K562 (cell line): ENCODE results near the gene SLC35E1. TPM values are rescaled to one million over a fixed set of nuclear protein-coding genes. Genes with fewer than 3 reads are reported as not detected.

Source experiments
- CEBPB ChIP-seq: fragments of 450-650 bp; IDR thresholded peaks from 2 replicates; pipeline ENCODE4 v1.6.1; 2016; ENCODE audit warnings: missing genetic modification characterization, missing compliant biosample characterization
- RFX7 ChIP-seq: fragments of 250-450 bp; sonication (Bioruptor Pico); IDR thresholded peaks from 2 replicates; pipeline ENCODE4 v1.5.1; 2021; ENCODE audit warnings: mild to moderate bottlenecking
- SIRT6 ChIP-seq: IDR thresholded peaks from one replicate; pipeline ENCODE4 v1.6.1; 2012; ENCODE audit warnings: low read depth, mild to moderate bottlenecking, control low read depth, inconsistent platforms, low read length, moderate library complexity
- SRSF3 ChIP-seq: fragments of 200-400 bp; formaldehyde crosslinking; IDR thresholded peaks from 2 replicates; pipeline ENCODE4 v1.6.1; 2016; ENCODE audit warnings: mild to moderate bottlenecking, low read length, moderate library complexity; ENCODE audit not compliant: insufficient read depth
- ZNF347 ChIP-seq: fragments of 450-650 bp; formaldehyde crosslinking; IDR thresholded peaks from 2 replicates; pipeline ENCODE4 v1.4.0; 2020; ENCODE audit warnings: low read depth, mild to moderate bottlenecking, moderate library complexity
- polyA plus RNA-seq, 8 experiments: library from polyadenylated mRNA; depleted of rRNA in 4 of 8; stranded (reverse) in 5 of 8; unstranded in 3 of 8; fragments of >200 nt; fragmentation: Nextera tagmentation in 2 of 8; fragmentation: Illumina TruSeq in 1 of 8; extraction: Ambion mirVana in 2 of 8; extraction: Trizol in 1 of 8; gene quantifications; 2 replicates each; pipeline versions ENCODE4 v1.2.1 to v1.2.3, GENCODE V29; 2011 to 2014; ENCODE audit warnings: inconsistent platforms in 1 of 8, missing spikeins in 1 of 8
- total RNA-seq, 7 experiments: library from RNA; depleted of rRNA in 6 of 7; stranded (reverse); fragments of >200 nt in 6 of 7; fragmentation: Illumina TruSeq in 2 of 7; extraction: Trizol in 2 of 7; gene quantifications; 2 replicates each; pipeline versions ENCODE4 v1.2.1 to v1.2.3, GENCODE V29; 2011 to 2021; ENCODE audit warnings: low replicate concordance in 1 of 7
- TF ChIP-seq, protein P1 (sequence below), 2 experiments: IDR thresholded peaks in 1 of 2; conservative IDR thresholded peaks in 1 of 2; 2 replicates each; pipeline ENCODE4 v1.6.1; 2016; ENCODE audit warnings: low read depth in 2 of 2, mild to moderate bottlenecking in 1 of 2, missing compliant biosample characterization in 1 of 2, missing genetic modification characterization in 1 of 2, moderate library complexity in 1 of 2
- TF ChIP-seq, protein P2 (sequence below): sonication (generic); formaldehyde crosslinking; IDR thresholded peaks from 2 replicates; pipeline ENCODE4 v1.8.0; 2022; ENCODE audit warnings: mild to moderate bottlenecking, missing genetic modification reagents, borderline replicate concordance

Gene SLC35E1
- total and polyA plus RNA-seq, 9 of the 15 experiments (the other 6 are each of a cell fraction or from before 2014, with no cell fraction given), result 15.0 to 40.1 (median 25.7) TPM

DNA sequence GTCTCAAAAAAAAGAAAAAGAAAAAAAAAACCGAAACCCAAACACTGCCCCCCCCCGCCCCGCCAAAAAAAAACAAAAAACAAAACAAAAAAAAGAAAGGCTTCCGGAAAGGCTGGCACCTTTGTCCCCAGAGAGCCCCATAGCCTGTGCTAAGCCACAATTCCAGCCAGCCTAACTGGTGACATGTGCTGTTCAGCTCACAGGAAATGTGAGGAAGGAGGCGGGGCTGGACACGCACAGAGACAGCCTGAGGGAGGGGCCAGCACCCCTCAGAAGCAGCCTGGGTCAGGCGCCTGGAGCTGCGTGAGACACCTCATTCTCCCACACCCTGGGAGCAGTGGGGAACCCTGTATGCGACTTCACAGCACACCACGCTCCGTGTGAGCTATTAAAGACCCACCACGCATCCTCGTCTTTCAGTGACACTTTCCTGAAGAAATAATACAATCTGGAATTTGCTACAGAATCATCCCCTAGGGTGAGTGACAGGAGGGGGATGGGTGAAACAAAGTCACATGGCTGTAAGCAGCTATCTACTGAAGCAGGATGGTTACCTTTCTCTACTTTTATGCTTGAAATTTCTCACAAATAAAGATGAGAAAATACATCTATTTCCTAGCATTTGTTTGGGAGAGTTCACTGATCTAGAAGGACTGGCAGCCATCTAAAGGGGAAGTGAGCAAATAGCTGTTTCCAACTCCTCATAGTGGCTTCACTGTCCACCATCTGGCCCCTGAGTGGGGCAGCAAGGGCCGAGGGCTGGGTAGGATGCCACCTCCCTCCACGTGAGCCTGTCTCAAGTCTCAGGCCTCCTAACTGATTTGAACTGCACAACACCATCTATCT, 12.3 kb upstream of the SLC35E1 start (continued):
- TF ChIP-seq, protein P1, sequence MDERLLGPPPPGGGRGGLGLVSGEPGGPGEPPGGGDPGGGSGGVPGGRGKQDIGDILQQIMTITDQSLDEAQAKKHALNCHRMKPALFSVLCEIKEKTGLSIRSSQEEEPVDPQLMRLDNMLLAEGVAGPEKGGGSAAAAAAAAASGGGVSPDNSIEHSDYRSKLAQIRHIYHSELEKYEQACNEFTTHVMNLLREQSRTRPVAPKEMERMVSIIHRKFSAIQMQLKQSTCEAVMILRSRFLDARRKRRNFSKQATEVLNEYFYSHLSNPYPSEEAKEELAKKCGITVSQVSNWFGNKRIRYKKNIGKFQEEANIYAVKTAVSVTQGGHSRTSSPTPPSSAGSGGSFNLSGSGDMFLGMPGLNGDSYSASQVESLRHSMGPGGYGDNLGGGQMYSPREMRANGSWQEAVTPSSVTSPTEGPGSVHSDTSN (CRISPR knock-in tag; IDR thresholded peaks at IDR 0.05; ENCODE audit: low read depth), result peak; percentile 46; the same call in 1 of the 2 replicates
- TF ChIP-seq, protein P1 (tag; conservative IDR thresholded peaks at IDR 0.05; ENCODE audit: low read depth), result peak; percentile 90
- TF ChIP-seq CEBPB (no peak), ZNF347 (CRISPR knock-in tag) (no peak), SRSF3 (no peak), SIRT6 (no peak), RFX7 (CRISPR knock-in tag) (no peak)
- TF ChIP-seq, protein P2, sequence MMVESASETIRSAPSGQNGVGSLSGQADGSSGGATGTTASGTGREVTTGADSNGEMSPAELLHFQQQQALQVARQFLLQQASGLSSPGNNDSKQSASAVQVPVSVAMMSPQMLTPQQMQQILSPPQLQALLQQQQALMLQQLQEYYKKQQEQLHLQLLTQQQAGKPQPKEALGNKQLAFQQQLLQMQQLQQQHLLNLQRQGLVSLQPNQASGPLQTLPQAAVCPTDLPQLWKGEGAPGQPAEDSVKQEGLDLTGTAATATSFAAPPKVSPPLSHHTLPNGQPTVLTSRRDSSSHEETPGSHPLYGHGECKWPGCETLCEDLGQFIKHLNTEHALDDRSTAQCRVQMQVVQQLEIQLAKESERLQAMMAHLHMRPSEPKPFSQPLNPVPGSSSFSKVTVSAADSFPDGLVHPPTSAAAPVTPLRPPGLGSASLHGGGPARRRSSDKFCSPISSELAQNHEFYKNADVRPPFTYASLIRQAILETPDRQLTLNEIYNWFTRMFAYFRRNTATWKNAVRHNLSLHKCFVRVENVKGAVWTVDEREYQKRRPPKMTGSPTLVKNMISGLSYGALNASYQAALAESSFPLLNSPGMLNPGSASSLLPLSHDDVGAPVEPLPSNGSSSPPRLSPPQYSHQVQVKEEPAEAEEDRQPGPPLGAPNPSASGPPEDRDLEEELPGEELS (CRISPR knock-in tag), result no peak
- TF ChIP-seq, all 486 proteins: peak for 71
